GM18873 (cell line): Measurements from ENCODE around the gene RALGPS1.

Experiments used
- ATAC-seq: cut with Tn5 transposase; IDR thresholded peaks from one replicate; pipeline ENCODE4 v1.9.1; 2021; ENCODE audit warnings: mild to moderate bottlenecking, moderate library complexity, moderate number of reproducible peaks; ENCODE audit not compliant: unreplicated experiment, low FRiP score

Gene RALGPS1

GRCh38 chr9:127074561-127075548 is 160.3 kb downstream of the RALGPS1 start:
- no peak for ATAC-seq

- no peak for ATAC-seq
Observed at GRCh38 chr9:127075624-127076372, 161.2 kb downstream of the RALGPS1 start.

- no peak for ATAC-seq
Observed at GRCh38 chr9:127076860-127077643, 162.5 kb downstream of the RALGPS1 start.

- no peak for ATAC-seq
Observed at GRCh38 chr9:127077644-127077946, 163.0 kb downstream of the RALGPS1 start.

- ATAC-seq: no peak
Observed at GRCh38 chr9:127078336-127078735, 163.8 kb downstream of the RALGPS1 start.

GRCh38 chr9:127078988-127079387 is 164.4 kb downstream of the RALGPS1 start:
- ATAC-seq: no peak

GRCh38 chr9:127079446-127080140 is 165.0 kb downstream of the RALGPS1 start:
- no peak for ATAC-seq

GRCh38 chr9:127081250-127082185 is 166.9 kb downstream of the RALGPS1 start:
- ATAC-seq: no peak

GRCh38 chr9:127083138-127083980 is 168.8 kb downstream of the RALGPS1 start:
- no peak for ATAC-seq

- ATAC-seq: no peak
Observed at GRCh38 chr9:127084076-127085039, 169.8 kb downstream of the RALGPS1 start.

GRCh38 chr9:127085186-127085585 is 170.6 kb downstream of the RALGPS1 start:
- no peak for ATAC-seq

- ATAC-seq: no peak
Observed at GRCh38 chr9:127086771-127087170, 172.2 kb downstream of the RALGPS1 start.

- ATAC-seq: no peak
Observed at GRCh38 chr9:127087411-127087810, 172.8 kb downstream of the RALGPS1 start.

GRCh38 chr9:127087836-127088235 is 173.3 kb downstream of the RALGPS1 start:
- no peak for ATAC-seq

GRCh38 chr9:127088724-127089615 is 174.4 kb downstream of the RALGPS1 start:
- ATAC-seq: no peak

- ATAC-seq: no peak
Observed at GRCh38 chr9:127089631-127090081, 175.1 kb downstream of the RALGPS1 start.
